ENCODE measurements around the gene ADCY7. TPM values are rescaled to one million over a fixed set of nuclear protein-coding genes. Genes with fewer than 3 reads are reported as not detected.

ADCY7 gene
- total and polyA plus RNA-seq, 2 of the 4 experiments (the other 2 are of a cell fraction) = 15.2 to 17.1 TPM

- H3K14ac ChIP-seq (replicated peaks; ENCODE audit: low read depth, low read length) = no peak overlapping the region
- H3K9me1 ChIP-seq (ENCODE audit: insufficient read depth, low read length) = peaks cover 6% of the 10 kb centered on the region
- H2BK5ac ChIP-seq (ENCODE audit: low read depth, low read length, poor library complexity, severe bottlenecking) = no peak overlapping the region
- peaks cover 14% of the 10 kb centered on the region for H3K36me3 ChIP-seq (ENCODE audit: control insufficient read depth, insufficient read depth, low read length)
- DNase-seq (no peak), ATAC-seq (ENCODE audit: low read depth) (no peak)
- H3K18ac ChIP-seq (ENCODE audit: low read depth, low read length) = no peak overlapping the region
- no peaks in the 10 kb centered on the region for H4K20me1 ChIP-seq (ENCODE audit: insufficient read depth, low read length)
- H2BK15ac ChIP-seq (ENCODE audit: low read depth, low read length) = no peak overlapping the region
- no peak overlapping the region for H2AK5ac ChIP-seq (ENCODE audit: low read depth, low read length)
- H2AFZ ChIP-seq (replicated peaks; ENCODE audit: low read length, poor library complexity) = no peak overlapping the region
- no peak overlapping the region for H3K4me3 ChIP-seq (ENCODE audit: insufficient read depth, low read depth, low read length)
- no peak overlapping the region for H2BK20ac ChIP-seq (ENCODE audit: low read depth, low read length)
- H3K23ac ChIP-seq (ENCODE audit: low read depth, low read length) = no peak overlapping the region
- no peak overlapping the region for H3K56ac ChIP-seq (ENCODE audit: extremely low read depth, insufficient read depth, low read length)
- no peaks in the 10 kb centered on the region for H3K9me3 ChIP-seq (ENCODE audit: control insufficient read depth, insufficient read depth, low read length)
- no peak overlapping the region for H2AK9ac ChIP-seq (replicated peaks; ENCODE audit: low read depth, low read length, poor library complexity)
- ChIA-PET POLR2A (ENCODE audit: unreplicated experiment) (no interaction called here), CTCF (interaction anchor here (1.1 kb wide), 1 partner anchor 14 kb away, joined by 3 read pairs; no protein-coding TSS in a partner anchor)
- H4K91ac ChIP-seq (ENCODE audit: insufficient read depth, low read depth, low read length) = no peak overlapping the region
- H4K8ac ChIP-seq (ENCODE audit: low read depth in 2 of 2, low read length in 2 of 2) = no peak overlapping the region
- no peaks in the 10 kb centered on the region for H3K27me3 ChIP-seq (ENCODE audit: control insufficient read depth, insufficient read depth, low read length)
- no peak overlapping the region for H3K27ac ChIP-seq (ENCODE audit: insufficient read depth, low read length)
- no peaks in the 10 kb centered on the region; a peak in 2 of 4 replicates for H3K79me1 ChIP-seq (ENCODE audit: low read depth in 1 of 2, low read length in 2 of 2)
- intact Hi-C loops (cut with micrococcal nuclease) (loop anchor here (10.0 kb wide), 1 partner anchor 517 kb away; the partner anchor contains the start of gene CYLD), in situ Hi-C loops (cut with MboI; ENCODE audit: low sequenced_read_pairs) (loop anchor here (5.0 kb wide), 1 partner anchor 125 kb away; no protein-coding TSS in a partner anchor), dilution Hi-C loops (cut with HindIII; ENCODE audit: low sequenced_read_pairs, unreplicated experiment) (no loop called here)
- WGBS, 2 experiments (ENCODE audit: extremely low coverage in 2 of 2, insufficient read length in 1 of 2) = no CpG with 5 or more reads among the region's 8 CpGs
- H3K4me1 ChIP-seq (ENCODE audit: control insufficient read depth, insufficient read depth, low read length) = peaks cover 9% of the 10 kb centered on the region
- H4K5ac ChIP-seq (ENCODE audit: low read depth, low read length) = no peak overlapping the region
- TF ChIP-seq SMC3 (IDR thresholded peaks at IDR 0.05; ENCODE audit: low read depth, low read length) (no peak), MAFK (IDR thresholded peaks at IDR 0.05; ENCODE audit: low read depth, low read length) (no peak), RCOR1 (IDR thresholded peaks at IDR 0.05; ENCODE audit: insufficient replicate concordance, low read length) (no peak), CHD1 (IDR thresholded peaks at IDR 0.05; ENCODE audit: low read depth, low read length) (no peak), BHLHE40 (IDR thresholded peaks at IDR 0.05; ENCODE audit: low read depth, low read length) (no peak)
- H3K4ac ChIP-seq (ENCODE audit: low read depth, low read length) = no peak overlapping the region
- no peak overlapping the region for H3K9ac ChIP-seq (ENCODE audit: low read depth, low read length)
- BruUV-seq (replicated peaks) = no TSS peak
- no peak overlapping the region for H2BK120ac ChIP-seq (ENCODE audit: low read depth, low read length)
- H3K4me2 ChIP-seq (ENCODE audit: low read depth, low read length) = no peak overlapping the region
Observed at GRCh38 chr16:50227665-50228064, 38.7 kb upstream of the ADCY7 start.

Data from IMR-90 (cell line).